ENCODE data around the gene LCTL.
"Not testable (repeated sequence)": the region's sequence is repeated elsewhere in the genome, so short reads cannot be mapped to it uniquely, and the experiment has no call there.

Gene LCTL

DNA sequence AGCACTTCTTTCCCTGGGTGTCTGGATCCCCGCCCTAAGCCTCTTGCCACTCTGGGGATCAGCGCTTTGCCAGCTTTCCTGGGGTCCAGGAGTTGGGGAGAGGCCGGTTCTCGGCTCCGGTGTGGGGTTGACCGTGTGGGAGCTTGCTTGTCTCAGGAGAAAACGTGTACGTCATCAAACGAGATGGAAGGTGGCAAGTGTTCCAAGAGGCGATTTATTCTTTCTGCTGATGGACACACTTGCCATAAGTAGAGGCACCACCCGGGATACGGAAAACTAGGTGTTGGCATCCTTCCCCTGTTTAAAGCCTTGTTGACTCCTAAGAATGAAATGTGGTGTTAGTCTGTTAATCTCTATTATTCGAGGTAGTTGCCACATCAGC lies 60.4 kb downstream of the LCTL start:
- H3K36me3 Mint-ChIP-seq (ENCODE audit: low read depth) = peaks cover 39% of the 10 kb centered on the region
- H3K27me3 Mint-ChIP-seq (ENCODE audit: low read depth) = no peaks in the 10 kb centered on the region
- peaks cover 27% of the 10 kb centered on the region for H3K4me1 Mint-ChIP-seq
- TF ChIP-seq, protein P1, sequence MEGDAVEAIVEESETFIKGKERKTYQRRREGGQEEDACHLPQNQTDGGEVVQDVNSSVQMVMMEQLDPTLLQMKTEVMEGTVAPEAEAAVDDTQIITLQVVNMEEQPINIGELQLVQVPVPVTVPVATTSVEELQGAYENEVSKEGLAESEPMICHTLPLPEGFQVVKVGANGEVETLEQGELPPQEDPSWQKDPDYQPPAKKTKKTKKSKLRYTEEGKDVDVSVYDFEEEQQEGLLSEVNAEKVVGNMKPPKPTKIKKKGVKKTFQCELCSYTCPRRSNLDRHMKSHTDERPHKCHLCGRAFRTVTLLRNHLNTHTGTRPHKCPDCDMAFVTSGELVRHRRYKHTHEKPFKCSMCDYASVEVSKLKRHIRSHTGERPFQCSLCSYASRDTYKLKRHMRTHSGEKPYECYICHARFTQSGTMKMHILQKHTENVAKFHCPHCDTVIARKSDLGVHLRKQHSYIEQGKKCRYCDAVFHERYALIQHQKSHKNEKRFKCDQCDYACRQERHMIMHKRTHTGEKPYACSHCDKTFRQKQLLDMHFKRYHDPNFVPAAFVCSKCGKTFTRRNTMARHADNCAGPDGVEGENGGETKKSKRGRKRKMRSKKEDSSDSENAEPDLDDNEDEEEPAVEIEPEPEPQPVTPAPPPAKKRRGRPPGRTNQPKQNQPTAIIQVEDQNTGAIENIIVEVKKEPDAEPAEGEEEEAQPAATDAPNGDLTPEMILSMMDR (IDR thresholded peaks at IDR 0.05; ENCODE audit: unreplicated experiment in 3 of 3) = no peak
- peak overlapping the region; percentile 95 to 100 (median 96) for H3K4me3 Mint-ChIP-seq
- peak overlapping the region; percentile 95 to 98 (median 97) for H3K27ac Mint-ChIP-seq
- no peaks in the 10 kb centered on the region for H3K9me3 Mint-ChIP-seq

DNA sequence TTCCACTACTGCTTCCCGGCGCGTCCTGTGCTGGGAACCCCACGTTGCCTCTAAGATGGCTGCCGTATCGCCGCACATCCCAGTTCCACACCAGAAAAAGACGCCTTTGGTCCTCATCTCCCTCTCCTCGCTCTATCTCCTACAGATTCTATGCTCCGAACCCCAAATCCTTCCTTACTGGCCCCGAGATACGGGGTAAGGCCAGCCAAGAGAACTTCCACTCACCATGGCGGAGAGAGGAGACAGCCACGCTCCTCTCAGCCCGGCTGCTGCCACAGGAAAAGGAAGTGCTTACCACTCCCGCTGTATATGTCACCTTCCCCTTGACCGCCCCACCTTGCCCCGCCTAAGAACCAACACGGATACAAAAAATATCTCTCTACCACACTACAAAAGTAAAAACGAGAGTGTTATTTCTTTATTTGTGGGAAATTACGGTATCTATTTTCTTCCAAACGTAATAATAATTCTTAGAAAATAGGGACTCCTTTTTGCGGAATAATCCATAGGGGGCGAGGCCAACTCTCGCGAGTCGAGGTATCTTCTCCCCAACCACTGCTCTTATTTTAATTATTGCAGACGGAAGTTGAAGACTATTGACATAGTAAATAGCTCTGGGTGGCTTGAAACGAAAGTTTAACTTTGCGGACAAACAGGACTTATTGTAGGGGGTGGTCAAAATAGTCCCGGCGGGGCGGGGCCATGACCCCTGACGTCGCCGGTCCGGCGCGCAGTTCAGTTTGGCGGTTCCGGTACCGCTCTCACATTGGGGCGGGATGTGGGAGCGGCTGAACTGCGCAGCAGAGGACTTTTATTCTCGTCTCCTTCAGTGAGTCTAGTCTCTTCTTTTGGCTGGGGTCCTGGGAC lies 61.0 kb downstream of the LCTL start, which contains the start of the genes RPL4 and ZWILCH:
RPL4 (minus strand) TSS at position 293 of the 867 bp plus-strand sequence; CDS start at position 228, 65 bp downstream.
ZWILCH (plus strand) TSS at position 764 of the 867 bp plus-strand sequence; CDS start at position 777, 13 bp downstream.
- Mint-ChIP-seq H3K36me3 (ENCODE audit: low read depth) (peaks cover 45% of the 10 kb centered on the region), H3K9me3 (no peaks in the 10 kb centered on the region), H3K27me3 (ENCODE audit: low read depth) (no peaks in the 10 kb centered on the region), H3K4me3 (peak within 1 kb of the TSS; percentile 95 to 100 (median 96)), H3K27ac (peak within 1 kb of the TSS; percentile 95 to 98 (median 97)), H3K4me1 (peaks cover 33% of the 10 kb centered on the region)
- TF ChIP-seq, protein P1 (IDR thresholded peaks at IDR 0.05; ENCODE audit: unreplicated experiment in 3 of 3) = no peak

DNA sequence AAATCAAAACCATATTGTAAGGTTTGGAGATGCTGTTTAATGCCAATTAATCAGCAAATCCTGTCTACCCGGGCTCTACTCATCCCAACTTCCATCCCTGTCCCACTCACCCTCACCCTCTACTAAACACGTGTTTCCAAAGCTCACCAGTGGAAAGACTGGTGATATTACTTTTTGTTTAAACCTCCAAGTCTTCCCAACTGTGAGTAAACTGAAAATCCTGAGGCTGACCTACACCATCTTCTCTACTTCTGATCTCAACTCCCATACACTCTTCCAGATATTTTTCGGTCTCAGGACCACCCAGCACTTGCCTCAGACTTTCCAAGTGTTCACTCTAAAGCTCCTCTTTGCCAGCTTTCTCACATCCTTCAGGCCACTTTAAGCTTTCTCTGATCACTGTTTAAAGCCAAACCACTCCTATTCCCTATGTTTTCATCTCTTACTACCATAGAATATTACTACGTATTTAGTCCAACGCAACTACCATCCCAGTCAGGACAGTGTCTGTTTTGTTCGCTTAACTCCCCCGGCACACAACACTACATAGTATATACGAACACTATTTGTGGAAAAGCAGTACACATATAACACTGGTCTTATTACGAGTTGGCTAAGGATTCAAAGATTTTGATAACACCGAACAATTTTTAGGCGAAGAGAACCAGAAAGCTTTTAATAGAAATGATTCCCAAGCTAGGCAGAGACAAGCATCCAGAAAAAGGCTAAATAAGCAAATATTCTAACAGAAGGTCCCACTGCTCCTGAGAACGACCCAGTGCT lies 61.8 kb downstream of the LCTL start:
- peak overlapping the region; percentile 95 to 98 (median 97) for H3K27ac Mint-ChIP-seq
- TF ChIP-seq, protein P1 (IDR thresholded peaks at IDR 0.05; ENCODE audit: unreplicated experiment in 3 of 3) = no peak
- H3K27me3 Mint-ChIP-seq (ENCODE audit: low read depth) = no peaks in the 10 kb centered on the region
- H3K4me3 Mint-ChIP-seq = peak overlapping the region; percentile 95 to 100 (median 96)
- peaks cover 50% of the 10 kb centered on the region for H3K36me3 Mint-ChIP-seq (ENCODE audit: low read depth)
- H3K4me1 Mint-ChIP-seq = peaks cover 33% of the 10 kb centered on the region
- H3K9me3 Mint-ChIP-seq = no peaks in the 10 kb centered on the region

DNA sequence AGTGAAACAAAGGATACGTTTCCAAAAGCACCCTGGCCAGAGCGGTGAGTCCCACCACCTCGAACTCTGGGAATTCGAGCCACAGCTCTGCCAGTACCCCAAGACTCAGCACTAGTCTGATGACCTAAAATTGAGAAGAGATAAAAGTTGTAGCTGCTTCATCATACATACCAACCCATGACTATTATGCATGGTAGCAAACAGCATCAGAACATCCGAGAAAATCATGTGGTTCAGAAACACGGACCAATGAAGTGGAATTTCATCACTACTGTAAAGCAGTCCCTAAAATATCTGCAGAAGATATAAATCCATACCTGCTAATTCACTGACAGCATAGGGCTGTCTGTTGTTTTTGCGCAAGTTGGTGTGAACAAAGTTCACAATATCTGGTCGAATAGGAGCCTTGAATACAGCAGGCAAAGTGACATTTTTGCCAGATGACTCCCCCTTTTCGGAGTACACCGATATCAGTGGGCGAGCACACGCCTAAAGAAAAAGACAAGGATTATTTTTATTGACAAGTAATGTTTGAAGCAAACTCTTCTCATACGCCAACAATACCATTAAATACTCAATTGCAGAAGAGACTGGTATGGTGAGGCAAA lies 62.7 kb downstream of the LCTL start:
- Mint-ChIP-seq H3K36me3 (ENCODE audit: low read depth) (peaks cover 56% of the 10 kb centered on the region), H3K4me1 (peaks cover 34% of the 10 kb centered on the region), H3K27ac (peak overlapping the region; percentile 45 to 98 (median 95)), H3K4me3 (peak overlapping the region; percentile 95 to 100 (median 96))
- not testable (repeated sequence) for H3K27me3 Mint-ChIP-seq (ENCODE audit: low read depth); H3K9me3 Mint-ChIP-seq

DNA sequence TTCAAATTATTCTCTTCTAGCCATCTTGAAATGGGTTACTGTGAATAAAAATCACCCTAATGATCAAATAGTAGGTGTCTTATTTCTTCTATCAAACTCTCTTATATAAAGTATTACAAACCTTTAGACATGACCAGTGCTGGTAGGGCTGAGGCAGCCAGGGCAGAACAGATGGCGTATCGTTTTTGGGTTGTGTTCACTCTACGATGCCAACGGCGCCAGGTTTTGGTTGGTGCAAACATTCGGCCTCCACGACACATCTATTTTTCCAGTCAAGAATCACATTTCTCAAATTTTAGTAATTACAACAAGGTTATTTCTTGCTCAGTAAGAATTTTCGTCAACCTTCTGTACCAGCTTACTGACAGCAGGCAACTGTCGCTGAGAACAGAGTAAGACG lies 63.3 kb downstream of the LCTL start:
- peaks cover 38% of the 10 kb centered on the region for H3K4me1 Mint-ChIP-seq
- H3K27me3 Mint-ChIP-seq (ENCODE audit: low read depth) = no peaks in the 10 kb centered on the region
- H3K36me3 Mint-ChIP-seq (ENCODE audit: low read depth) = peaks cover 61% of the 10 kb centered on the region
- peak overlapping the region; percentile 34 to 69 (median 45) for H3K27ac Mint-ChIP-seq
- H3K4me3 Mint-ChIP-seq = peak overlapping the region; percentile 95 to 100 (median 96)
- TF ChIP-seq, protein P1 (IDR thresholded peaks at IDR 0.05; ENCODE audit: unreplicated experiment in 3 of 3) = no peak
- no peaks in the 10 kb centered on the region for H3K9me3 Mint-ChIP-seq

DNA sequence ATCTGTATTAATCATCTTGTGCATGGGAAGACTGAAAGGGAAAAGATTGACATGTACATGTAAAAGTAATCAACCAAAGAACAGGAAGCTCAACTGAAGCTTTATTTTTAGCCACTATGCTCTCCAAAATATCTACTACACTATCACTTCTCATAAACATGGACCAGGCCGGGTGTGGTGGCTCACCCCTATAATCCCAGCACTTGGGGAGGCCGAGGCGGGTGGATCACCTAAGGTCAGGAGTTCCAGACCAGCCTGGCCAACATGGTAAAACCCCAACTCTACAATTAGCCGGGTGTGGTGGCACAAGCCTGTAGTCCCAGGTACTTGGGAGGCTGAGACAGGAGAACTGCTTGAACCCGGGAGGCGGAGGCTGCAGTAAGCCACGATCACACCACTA lies 65.5 kb downstream of the LCTL start:
- not testable (repeated sequence) for H3K9me3 Mint-ChIP-seq; H3K27me3 Mint-ChIP-seq (ENCODE audit: low read depth); H3K27ac Mint-ChIP-seq
- peaks cover 65% of the 10 kb centered on the region for H3K36me3 Mint-ChIP-seq (ENCODE audit: low read depth)
- H3K4me1 Mint-ChIP-seq = peaks cover 36% of the 10 kb centered on the region
- H3K4me3 Mint-ChIP-seq = peak overlapping the region; percentile 3 to 28 (median 10)
